ENCODE results near the gene LYPLA2. TPM values are rescaled to one million over a fixed set of nuclear protein-coding genes. Genes with fewer than 3 reads are reported as not detected.
"Not testable (repeated sequence)": the region's sequence is repeated elsewhere in the genome, so short reads cannot be mapped to it uniquely, and the experiment has no call there.

LYPLA2 gene
- total RNA-seq, 6 experiments from 2014 or later: 28.1 to 69.8 (median 32.6) TPM

GRCh38 chr1:23792151-23792945 is 1.4 kb downstream of the LYPLA2 start:
- TF ChIP-seq POLR2A (IDR thresholded peaks at IDR 0.05): no peak
- H3K9me3 ChIP-seq: peaks cover 0 to 2% (median 0%) of the 10 kb centered on the region in 4 donors
- peaks cover 0 to 23% (median 4%) of the 10 kb centered on the region in 4 donors for H3K36me3 ChIP-seq
- intact Hi-C loops (cut with DNase I): no loop called here
- 60% methylated on average over 1 of the region's 19 CpGs for WGBS (ENCODE audit: insufficient coverage, low coverage, low lambda C conversion rate, missing lambda C conversion rate)
- no peak for ATAC-seq
- no peaks in the 10 kb centered on the region for H3K27me3 ChIP-seq
- H3K4me3 ChIP-seq: peak overlapping the region in 1 of 3 donors; percentile 64
- H3K4me1 ChIP-seq: peaks cover 0 to 4% (median 0%) of the 10 kb centered on the region in 4 donors
- DNase-seq: no peak
- H3K27ac ChIP-seq: no peak overlapping the region

- WGBS (ENCODE audit: insufficient coverage, low coverage, low lambda C conversion rate, missing lambda C conversion rate): 44% methylated on average over 7 of the region's 16 CpGs
- DNase-seq (peak; percentile 68 to 81 (median 76)), ATAC-seq (peak; percentile 33 to 58 (median 40))
- H3K27ac ChIP-seq: no peak overlapping the region
- peaks cover 0 to 4% (median 0%) of the 10 kb centered on the region in 4 donors for H3K4me1 ChIP-seq
- H3K9me3 ChIP-seq: peaks cover 0 to 2% (median 0%) of the 10 kb centered on the region in 4 donors
- TF ChIP-seq POLR2A (IDR thresholded peaks at IDR 0.05) (no peak), CTCF (IDR thresholded peaks at IDR 0.05) (no peak)
- H3K36me3 ChIP-seq: peaks cover 0 to 23% (median 2%) of the 10 kb centered on the region in 4 donors
- no peaks in the 10 kb centered on the region for H3K27me3 ChIP-seq
- intact Hi-C loops (cut with DNase I): no loop called here
- H3K4me3 ChIP-seq: no peak overlapping the region
Observed at GRCh38 chr1:23793018-23793781, 2.3 kb downstream of the LYPLA2 start.

- H3K36me3 ChIP-seq: peaks cover 0 to 23% (median 4%) of the 10 kb centered on the region in 4 donors
- H3K9me3 ChIP-seq: peaks cover 0 to 2% (median 0%) of the 10 kb centered on the region in 4 donors
- no peak overlapping the region for H3K27ac ChIP-seq
- intact Hi-C loops (cut with DNase I): no loop called here
- peaks cover 0 to 9% (median 2%) of the 10 kb centered on the region in 4 donors for H3K4me1 ChIP-seq
- TF ChIP-seq CTCF (IDR thresholded peaks at IDR 0.05) (no peak), POLR2A (IDR thresholded peaks at IDR 0.05) (no peak)
- H3K27me3 ChIP-seq: no peaks in the 10 kb centered on the region
- ATAC-seq: peak; percentile 5 to 22 (median 16)
- WGBS (ENCODE audit: insufficient coverage, low coverage, low lambda C conversion rate, missing lambda C conversion rate): 40% methylated on average over 5 of the region's 21 CpGs
- peak in 2 of 3 donors; percentile 65 to 74 for DNase-seq
- H3K4me3 ChIP-seq: no peak overlapping the region
Observed at GRCh38 chr1:23793861-23794731, 3.2 kb downstream of the LYPLA2 start.

GRCh38 chr1:23794732-23795182 is 3.8 kb downstream of the LYPLA2 start:
- H3K9me3 ChIP-seq; ATAC-seq; DNase-seq; H3K4me3 ChIP-seq; intact Hi-C loops (cut with DNase I); H3K27me3 ChIP-seq; H3K27ac ChIP-seq: not testable (repeated sequence)
- peaks cover 0 to 23% (median 4%) of the 10 kb centered on the region in 4 donors for H3K36me3 ChIP-seq
- WGBS (ENCODE audit: insufficient coverage, low coverage, low lambda C conversion rate, missing lambda C conversion rate): no CpG with 5 or more reads among the region's 9 CpGs
- peaks cover 0 to 16% (median 5%) of the 10 kb centered on the region in 4 donors for H3K4me1 ChIP-seq

Data from right lobe of liver (tissue), 6 donors.